ENCODE measurements around the gene SV2B.

DNA sequence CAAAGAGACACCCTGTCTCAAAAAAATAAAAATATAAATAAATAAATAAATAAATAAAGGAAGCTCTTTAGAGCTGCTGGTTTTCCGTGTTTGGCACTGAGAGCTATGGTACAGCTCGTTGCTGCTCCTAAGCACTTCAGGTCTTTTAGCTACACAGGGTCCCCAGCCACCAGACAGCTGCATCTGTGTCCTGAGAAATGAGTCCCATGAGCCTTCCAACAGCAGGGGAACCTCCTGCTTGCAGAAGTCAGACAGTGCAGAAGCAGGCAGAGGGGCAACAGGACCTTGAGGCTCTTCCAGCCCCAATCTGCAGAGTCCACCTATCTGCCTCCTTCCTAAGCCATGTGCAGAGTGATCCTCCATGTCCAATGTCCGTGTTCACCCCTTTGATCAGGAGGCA, 159.0 kb downstream of the SV2B start:
- TF ChIP-seq EZH2 (IDR thresholded peaks at IDR 0.05) (no peak), POLR2AphosphoS5 (IDR thresholded peaks at IDR 0.05; ENCODE audit: borderline replicate concordance, low read depth, low read length) (no peak), FOXP2 (optimal IDR thresholded peaks at IDR 0.05; ENCODE audit: control extremely low read depth, extremely low read length, insufficient read depth) (no peak)

Measured in SK-N-MC (cell line).